CD4-positive, alpha-beta T cell treated with Interleukin-4 for 4 hours (primary cell): ENCODE data around the gene SSBP2.
A peak's percentile ranks its signal among the peaks of the same experiment; 100 is the strongest.

ENCODE experiments used
- DNase-seq: peaks from one replicate; pipeline ENCODE4 v3.0.0-alpha.2; 2020

The SSBP2 gene

DNA sequence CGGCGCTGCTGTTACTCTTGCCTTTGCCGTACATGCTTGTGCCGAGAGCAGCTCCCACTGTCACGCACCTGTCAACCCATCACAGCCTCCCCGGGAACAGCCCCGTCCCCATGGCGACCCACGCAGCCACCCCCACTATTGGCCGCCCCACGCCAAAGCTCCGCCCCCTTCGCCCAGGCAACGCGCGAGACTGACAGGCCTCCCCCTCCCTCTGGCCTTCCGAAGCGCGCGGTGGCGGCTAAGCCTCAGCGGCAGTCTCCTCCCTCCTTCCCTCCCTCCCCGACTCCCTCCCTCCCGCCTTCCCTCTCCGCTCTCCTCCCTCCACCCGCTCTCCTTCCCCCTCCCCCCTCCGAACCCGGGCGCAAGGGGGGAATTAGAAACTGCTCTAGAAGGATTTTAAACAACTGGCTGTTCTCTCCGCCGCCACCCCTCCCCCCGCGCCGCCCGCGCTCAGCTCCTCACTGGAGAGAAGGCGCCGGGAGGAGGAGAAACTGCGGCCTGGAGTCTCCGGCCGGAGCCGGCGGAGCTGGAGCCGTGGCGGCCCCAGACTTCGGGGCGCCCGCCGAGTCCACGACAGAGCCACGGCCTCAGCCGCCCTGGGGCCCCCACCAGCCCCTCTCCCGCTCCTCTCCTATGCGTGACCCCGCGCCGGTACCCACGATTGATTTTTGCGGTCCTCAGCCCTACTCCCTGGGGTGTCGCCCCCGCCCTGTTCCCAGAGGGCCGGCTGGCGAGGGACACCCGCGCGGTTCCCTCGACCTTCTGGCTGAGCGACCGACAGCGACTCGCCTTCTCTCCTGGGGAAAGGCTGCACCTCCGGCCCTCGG, at the start of gene SSBP2:
Gene SSBP2, minus strand, starts transcription at position 89 of the 827 bp plus-strand sequence. Its CDS starts 55 bp downstream, at position 34.
- peak; percentile 99 for DNase-seq

DNA sequence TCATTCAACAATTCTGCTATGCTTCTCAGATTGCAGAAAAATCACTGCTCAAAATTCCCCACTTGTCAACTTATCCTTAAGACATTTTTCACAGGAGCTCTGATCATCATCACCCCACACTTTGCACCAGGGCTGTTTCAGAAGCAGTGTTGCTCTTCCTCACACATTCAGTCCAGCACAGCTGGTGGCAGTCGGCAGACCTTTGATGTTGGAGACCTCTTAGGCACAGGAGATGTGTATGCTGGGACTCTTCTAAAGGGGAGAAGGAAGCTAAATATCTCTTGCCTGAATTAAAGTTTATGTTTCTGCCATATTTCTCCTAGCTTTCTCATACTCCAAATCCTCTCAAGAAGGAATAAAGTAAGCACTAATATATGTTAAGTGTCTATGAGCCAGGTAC, 44.8 kb upstream of the SSBP2 start:
- DNase-seq: no peak

DNA sequence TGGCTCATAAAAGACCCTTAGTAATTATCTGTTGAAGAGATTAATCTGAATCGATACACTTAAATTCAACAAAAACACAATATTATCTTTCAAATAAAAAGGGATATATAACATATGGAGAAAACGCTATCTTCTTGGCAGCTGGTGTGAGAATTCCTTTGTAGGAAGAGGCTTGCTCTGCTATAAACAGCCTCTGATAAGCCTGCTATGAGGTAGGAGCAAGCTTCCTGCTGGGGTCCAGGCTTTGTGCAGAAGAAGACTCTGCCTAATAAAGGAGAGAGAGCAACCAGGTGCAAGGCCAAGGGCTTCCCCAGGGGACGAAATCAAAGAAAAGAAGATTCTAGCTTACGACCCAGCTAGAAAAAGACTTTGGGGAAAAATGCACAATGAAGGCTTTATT, 43.3 kb upstream of the SSBP2 start:
- no peak for DNase-seq

DNA sequence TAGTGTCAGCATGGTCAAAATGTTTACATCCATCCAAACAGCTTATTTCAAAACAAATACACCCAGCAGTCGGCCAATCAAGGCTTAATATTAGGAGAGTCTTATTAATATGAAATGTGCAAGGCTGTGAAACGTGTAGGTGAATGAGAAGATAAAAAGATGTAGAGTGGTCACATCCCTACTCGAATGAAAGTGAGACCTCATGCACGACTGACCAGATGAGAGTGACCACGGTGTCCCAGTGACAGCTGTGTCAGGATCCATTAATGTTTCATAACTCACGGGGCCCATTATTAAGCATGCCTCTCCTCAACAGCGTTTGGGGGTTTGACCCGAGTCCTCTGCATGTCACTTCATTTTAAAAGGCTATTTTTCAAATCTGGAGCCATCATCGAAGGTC, 39.4 kb upstream of the SSBP2 start:
- no peak for DNase-seq

DNA sequence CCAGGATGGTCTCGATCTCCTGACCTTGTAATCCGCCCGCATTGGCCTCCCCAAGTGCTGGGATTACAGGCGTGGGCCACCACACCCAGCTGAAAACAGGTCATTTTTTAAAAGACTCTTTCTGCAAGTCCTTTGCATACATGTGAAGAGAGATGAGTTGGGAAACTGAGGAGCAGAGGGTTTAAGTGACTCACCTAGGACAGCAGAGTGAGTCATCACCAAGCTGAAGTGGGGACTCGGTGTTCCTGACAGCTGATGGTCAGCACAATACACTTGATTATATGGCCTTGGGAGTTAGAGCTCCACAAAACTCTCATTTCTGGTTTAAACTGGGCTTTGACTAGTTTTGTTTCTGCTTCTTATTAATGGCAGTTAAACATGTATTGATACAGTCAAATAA, 38.1 kb upstream of the SSBP2 start:
- DNase-seq: no peak

DNA sequence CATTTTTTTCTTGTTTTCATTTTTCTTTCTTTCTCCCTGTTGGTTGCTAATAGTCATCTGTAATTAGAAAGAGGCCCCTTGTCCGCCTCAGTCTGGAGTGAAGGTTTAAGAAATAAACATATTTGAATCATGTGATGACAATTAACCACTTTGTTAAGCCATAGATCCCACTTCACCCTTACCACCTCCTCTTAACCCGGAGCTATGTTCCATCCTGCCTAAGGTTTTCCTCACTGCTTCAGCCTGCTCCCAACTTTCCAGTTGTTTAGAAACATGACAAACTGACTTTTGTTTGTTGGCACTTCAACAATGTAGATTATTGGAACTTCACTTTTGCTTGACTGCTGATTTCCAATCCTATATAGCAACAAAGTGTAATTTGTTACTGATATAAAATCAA, 37.4 kb upstream of the SSBP2 start:
- no peak for DNase-seq

DNA sequence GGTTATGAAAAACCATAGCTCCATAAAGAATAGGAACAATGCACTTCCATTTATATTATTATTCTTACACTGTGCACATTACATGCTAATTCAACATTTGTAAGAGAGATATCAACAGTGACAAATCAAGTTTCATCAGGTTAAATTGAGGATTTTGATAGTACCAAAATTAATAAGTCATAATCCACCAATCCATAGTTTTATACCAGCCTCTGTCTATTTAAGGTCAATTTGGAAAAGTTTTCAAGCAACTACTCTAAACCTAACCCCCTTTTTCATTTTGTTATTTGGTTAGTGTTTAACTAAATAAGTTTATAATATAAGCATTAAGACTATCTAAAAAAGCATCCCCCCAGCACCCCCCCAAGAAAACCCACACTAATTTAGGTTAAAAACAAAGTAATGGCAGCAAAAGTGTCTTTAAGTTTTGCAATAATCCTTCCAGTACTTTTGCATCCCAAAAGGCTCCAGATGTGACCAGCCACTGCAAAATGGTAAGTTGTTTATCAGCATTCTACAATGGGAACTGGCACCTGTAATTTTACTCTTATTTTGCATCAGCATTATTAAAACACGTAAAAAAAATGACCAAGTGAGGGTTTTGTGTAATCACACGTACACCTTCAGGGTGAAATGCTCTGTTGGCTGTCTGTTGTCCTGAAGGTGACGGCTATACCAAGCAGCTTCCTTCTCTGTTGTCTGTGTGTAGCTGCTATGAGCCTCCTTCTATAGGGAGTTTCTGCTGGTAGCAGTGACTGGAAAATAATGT, 36.8 kb upstream of the SSBP2 start:
- DNase-seq: no peak

DNA sequence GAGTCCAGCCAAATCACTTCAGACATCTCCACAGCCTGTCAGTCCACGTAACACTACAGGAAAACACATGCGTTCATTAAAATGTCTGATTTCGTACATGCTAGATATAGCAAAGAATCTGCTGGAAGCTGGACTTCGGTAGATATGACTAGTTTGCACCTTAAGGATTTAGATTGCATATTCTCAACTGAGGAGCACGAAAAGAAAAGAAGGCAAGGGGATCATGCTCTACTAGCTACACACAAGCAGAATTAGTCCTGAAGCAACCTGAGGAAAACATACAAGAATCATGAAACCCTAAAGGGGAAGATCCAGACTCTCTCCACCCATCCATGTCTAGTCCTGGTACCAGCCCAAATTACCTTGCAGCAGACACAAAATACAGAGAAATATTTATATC, 36.1 kb upstream of the SSBP2 start:
- no peak for DNase-seq

DNA sequence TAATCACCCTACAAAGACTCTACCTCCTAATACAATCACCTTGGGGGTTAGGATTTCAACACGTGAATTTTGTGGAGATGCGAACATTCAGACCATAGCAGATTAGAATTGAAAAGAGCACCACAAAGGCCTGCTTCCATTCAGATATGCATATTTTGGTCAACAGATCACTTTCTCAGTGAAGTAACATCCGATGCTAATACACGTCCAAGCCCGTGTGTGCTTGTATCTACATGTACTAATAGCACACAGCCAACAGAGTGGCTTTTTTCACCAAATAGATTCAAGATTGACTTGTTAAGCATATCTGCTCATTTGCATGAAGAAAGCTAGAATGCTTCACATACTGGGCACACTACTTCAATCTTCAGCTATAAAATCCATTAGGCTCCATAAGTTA, 35.6 kb upstream of the SSBP2 start:
- DNase-seq: no peak

DNA sequence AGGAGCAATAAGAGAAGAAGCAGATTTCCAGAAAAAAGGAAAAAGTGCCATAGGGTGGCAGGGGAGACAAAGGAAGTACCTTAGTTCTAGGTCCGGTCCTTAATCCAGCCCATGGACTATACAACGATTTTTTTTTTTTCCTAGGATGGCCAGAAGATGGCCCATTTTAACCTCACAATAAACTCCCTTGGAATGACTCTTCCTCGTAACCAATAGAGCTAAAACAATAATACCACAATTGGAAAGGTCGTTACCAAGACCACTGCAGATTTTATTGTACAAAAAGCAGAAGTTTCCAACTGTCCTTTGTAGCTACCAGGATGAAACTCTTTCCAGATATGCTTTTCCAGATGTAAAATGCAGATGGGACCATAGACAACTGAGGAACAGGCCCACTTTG, 34.4 kb upstream of the SSBP2 start:
- DNase-seq: no peak

DNA sequence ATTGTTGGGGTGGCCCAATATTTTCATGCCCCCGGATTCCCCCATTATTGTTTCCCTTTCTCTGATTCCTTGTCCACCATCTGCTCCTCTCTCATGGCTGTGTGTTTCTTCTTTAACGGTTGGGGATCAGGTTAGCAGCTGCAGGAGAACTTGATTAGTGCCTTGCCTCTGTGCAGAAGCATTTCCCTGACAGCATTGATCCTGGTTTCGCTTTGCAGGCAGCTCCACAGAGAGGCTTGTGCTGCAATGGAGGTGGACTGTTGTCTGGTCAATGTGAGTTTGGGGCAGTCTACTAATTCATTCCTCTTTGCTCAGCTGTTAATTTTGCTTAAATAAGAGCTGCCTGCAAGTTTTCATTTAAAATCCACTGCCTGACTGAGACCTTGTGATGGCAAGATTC, 32.5 kb upstream of the SSBP2 start:
- DNase-seq: no peak

DNA sequence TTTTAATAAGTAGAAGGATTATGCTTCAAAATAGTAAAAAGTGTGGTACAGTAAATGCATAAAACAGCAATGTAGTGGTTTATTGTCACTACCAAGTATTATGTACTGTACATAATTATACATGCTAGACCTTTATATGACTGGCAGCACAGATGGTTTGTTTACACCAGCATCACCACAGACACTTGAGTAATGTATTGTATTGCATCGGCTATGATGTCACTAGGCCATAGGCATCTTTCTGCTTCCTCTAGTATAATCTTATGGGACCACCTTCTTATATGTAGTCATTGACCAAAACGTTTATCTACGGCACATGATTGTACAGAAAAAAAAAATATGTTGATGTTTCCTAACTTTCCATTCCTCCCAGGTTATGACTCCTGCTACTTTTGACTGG, 31.9 kb upstream of the SSBP2 start:
- DNase-seq: no peak

DNA sequence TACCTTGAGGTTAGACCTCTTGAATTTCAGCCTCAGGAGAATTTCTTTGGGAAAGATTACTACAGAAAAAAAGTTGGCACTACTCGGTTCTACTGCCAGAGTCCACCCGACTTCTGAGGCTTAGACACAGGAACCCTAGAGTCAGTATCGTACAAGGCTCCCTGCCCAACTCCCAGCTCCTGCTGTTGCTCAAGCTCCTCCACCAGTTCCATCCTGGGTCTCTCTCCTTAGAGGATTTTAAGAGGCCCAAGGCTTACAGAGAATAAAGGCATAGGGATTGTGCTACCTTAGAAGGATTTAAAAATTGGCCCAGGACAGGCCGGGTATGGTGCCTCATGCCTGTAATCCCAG, 29.0 kb upstream of the SSBP2 start:
- DNase-seq: no peak

DNA sequence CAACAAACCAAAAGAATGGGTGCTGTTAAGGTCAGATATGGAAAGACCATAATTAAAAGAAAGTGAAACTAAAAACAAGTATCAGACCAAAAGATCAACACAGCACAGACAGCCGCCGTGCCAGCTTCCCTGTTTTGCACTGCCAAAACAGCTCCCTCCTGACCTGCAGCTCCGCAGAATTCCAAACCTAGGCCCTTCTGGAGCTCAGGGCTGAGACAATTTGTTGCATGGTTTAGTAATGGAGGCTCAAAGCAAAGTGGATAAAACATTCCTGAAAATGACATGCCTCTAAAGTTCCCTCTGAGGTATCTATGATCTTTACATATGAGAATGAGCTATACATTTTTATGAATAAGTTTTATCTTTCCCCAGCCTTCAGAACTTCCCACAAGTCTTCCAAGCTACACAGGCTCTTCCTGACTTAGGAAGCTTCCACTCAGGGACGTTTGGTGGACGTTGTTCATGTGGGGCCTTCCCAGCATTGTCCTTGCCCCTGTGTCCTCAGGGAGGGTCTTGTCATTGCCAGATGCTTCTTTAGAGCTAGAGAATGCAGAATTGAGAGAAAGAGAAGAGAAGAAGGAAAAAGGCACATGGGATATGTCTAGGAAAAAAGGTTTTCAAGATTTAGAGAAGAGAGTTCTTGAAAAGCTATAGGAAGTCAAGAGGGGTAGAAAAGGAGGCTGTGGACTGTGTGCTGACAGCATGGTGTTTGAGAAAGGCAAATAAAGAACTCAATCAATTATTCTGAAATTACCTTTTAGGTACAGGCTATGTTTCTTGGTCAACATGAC, 28.4 kb upstream of the SSBP2 start:
- peak; percentile 40 for DNase-seq

DNA sequence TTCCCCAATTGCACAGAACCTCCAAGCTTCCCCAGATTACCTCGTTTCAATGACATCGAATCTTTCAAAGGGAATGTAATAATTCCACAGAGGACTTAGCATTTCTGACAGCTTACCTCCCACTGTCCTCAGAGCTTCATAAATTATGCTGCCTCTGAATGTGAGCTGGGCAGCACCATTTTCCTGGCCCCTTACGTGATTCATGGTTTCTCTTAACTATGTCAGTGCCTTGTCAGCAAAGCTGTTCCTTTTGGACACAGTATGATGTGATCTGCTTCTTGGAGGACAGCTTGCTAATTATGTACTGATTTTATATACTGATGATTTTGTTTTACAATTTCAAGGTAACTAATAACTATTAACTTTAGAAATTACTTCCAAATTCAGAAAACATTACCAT, 27.7 kb upstream of the SSBP2 start:
- DNase-seq: no peak

DNA sequence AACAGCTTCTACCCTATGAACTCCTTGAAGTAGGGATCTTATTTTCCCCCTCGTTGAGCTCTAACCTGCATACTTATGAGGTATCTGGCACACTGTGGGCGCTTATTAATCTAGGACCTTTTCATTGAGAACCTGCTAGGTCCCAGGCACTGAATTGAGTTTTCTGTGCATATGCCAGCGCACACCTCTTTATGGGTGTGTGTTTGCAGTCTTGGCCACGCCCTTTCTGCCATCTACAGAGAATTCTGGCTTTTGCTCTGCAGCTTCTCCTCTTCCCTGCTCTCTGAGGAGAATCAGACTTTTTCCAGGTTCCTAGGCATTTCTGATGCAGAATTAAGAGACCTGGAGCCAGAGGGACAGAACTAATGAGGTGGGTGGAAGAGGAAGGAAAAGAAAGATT, 25.4 kb upstream of the SSBP2 start:
- DNase-seq: no peak

DNA sequence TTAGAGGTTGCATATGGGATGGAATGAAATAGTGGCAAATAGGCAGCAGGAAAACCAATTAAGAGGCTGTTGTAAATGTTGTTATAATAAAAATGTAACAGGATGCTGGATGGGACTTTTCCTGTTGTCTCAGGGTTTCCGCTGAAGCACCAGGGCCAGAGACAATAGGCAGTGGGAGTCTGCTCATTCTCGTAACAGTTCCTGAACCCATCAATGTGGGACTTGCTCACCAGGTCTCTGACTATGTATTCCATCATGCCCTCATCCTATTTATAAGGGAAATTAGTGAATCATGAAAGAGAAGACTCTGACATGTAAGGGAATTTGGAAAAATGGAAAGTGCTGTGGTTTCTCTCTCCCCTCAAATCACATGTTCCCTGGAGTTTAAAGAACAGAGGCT, 23.5 kb upstream of the SSBP2 start:
- DNase-seq: no peak

DNA sequence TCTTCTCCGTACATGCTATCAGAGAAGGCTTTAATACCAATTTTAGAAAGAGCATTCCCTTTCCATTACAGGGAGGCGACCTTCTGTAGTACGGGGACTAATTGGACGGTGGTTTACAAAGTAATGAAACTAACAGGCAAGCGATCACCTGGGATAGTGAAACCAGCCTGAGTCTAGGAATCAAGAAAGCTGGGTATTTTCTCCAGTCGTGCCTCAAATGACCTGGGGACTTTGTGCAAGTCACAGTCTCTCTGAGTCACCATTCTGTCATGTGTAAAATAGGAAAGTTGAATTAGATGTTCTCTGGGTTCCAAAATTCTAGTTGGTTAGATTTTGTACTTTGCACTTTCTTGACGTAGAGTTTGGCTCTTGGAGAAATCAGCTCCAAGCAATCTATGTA, 22.7 kb upstream of the SSBP2 start:
- no peak for DNase-seq

DNA sequence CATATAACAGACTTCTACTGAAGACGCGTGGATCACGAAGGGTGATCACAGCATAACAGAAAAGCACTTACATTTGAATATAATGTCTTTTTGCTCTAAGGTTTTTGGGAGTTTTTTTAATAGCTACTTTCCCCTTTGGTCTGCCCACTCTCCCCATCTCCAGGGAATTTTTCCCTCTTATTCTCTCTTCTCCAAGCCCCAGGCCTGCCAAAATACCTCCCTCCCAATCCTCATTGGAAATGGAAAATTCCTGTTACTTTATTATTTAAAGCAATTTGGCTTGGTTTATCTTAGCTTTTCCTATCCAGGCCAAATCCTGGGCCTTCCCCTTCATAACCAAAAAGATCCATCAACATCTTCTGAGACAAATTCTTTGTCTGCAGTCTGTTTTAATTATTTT, 22.3 kb upstream of the SSBP2 start:
- no peak for DNase-seq

DNA sequence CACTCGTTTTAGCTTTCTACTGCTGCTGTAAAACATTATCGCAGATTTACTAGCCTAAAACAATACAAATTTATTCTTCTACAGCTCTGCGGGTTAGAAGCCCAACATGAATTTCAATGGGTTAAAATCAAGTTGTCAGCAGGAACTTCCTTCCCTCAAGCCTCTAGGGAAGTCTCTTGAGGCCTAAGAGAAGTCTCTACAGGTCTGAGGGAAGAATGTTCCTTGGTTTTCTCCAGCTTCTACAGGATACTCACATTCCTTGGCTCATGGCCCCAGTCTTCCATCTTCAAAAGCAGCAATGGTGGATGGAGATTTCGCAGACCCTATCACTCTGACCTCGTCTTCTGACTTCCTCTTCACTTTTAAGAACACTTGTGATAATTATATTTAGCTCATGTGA, 21.6 kb upstream of the SSBP2 start:
- no peak for DNase-seq

DNA sequence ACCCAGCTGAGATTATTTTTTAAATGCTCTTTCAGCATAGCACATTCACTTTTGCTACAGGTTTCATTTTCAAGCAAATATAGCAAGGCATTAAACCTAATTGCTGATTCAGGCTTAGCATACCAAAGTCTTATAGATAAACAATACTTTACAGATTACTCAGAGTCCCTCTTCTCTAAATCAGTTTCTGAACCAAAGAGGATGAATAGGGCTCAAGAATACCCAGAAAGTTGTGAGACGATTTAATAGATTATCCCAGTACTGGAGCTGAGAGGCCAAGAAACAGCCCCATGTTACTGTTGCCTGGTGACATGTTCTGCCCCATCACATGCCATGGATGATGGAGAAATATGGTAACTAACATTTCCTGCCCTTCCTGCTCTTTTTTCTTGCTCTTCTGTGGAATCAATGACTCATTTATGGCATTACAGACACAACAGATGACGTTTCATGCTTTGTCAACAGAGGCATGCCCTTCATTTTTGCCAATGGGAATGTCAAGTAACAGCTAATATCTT, 18.1 kb upstream of the SSBP2 start:
- no peak for DNase-seq

DNA sequence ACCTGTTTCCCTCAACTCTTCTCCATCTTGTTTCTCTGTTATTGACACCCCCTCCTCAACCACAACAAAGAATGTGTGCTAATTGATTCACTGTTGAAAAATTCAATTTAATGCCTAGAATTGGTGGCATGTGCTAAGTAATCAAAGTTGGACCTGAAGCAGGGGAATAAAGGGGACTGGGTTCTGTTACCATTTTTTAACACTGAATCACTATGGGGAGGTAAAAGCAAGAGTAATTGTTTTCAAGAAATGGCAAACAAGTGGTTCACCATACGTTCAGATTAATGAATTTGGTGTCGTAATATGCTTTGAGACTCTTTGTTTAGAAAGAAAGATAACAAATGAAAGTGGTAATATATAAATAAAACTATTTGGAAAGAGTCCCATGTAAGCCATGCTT, 17.0 kb upstream of the SSBP2 start:
- DNase-seq: no peak

DNA sequence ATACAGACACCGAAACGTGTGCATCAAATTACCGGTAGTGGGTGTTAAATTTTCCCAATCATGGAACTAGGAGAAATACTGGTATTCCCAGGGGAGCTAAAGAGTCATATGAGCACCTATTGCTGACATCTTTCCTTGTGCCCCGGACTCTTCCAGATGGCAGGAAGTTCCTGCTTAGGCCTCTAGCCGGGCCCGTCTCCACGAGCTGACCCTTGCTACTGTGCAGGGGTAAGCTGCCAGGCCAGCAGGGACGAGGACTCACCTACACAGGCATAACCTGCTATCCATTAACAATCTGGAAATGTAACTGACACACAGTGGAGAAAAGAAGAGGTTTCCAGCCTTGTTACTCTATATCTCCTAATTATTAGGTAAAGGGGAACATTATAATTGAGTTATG, 16.2 kb upstream of the SSBP2 start:
- no peak for DNase-seq

DNA sequence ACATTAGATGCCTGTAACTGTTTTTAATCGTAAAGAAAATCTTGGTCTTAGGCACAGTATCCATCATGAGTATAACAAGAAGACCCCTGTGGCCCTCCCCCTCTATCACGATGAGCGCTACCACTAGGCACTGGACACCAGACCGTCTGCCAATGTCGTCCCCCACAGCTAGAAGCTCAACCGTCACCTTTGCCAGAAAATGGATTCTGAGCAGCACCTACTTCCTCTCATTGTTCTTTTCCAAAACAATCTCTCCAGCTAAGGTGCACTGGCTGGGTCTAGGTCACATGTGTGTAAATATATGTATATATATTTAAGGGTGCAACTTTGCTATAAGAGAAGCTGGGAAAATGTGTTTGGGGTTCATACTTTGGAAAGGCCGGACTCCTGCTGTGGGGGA, 15.7 kb upstream of the SSBP2 start:
- DNase-seq: no peak
